Fibroblast of lung (primary cell): ENCODE results near the gene SYTL5. TPM values are rescaled to one million over a fixed set of nuclear protein-coding genes. Genes with fewer than 3 reads are reported as not detected.

Experiments
- DNase-seq, 2 donors: peaks; one replicate each; pipeline versions ENCODE4 v3.0.0 to v3.0.0-alpha.2; 2010; ENCODE audit warnings: low read depth in 2 of 2
- H2AFZ ChIP-seq: 2 replicates; pipeline ENCODE4 v1.5.1; 2012; ENCODE audit warnings: low read length, control low read depth, inconsistent platforms
- H3K27ac ChIP-seq: 2 replicates; pipeline ENCODE4 v1.5.1; 2011; ENCODE audit warnings: low read length, control low read depth; ENCODE audit not compliant: insufficient read depth
- H3K27me3 ChIP-seq: 2 replicates; pipeline ENCODE4 v1.5.1; 2011; ENCODE audit warnings: mild to moderate bottlenecking, low read length; ENCODE audit not compliant: control insufficient read depth, insufficient read depth
- H3K36me3 ChIP-seq: 2 replicates; pipeline ENCODE4 v1.5.1; 2011; ENCODE audit warnings: low read length; ENCODE audit not compliant: control insufficient read depth, insufficient read depth
- H3K4me1 ChIP-seq: 2 replicates; pipeline ENCODE4 v1.5.1; 2011; ENCODE audit warnings: low read length; ENCODE audit not compliant: control insufficient read depth, insufficient read depth; ENCODE audit errors: extremely low read depth
- H3K4me2 ChIP-seq: 2 replicates; pipeline ENCODE4 v1.5.1; 2011; ENCODE audit warnings: low read length, control low read depth; ENCODE audit not compliant: insufficient read depth; ENCODE audit errors: extremely low read depth
- H3K4me3 ChIP-seq, 4 experiments: fragments of 200-600 bp in 1 of 4; sonication (generic) in 1 of 4; replicated peaks in 1 of 4; 2 replicates each; pipeline ENCODE4 v1.5.1; 2011 to 2016; ENCODE audit warnings: low read length in 4 of 4, low read depth in 3 of 4, mild to moderate bottlenecking in 3 of 4, control low read depth in 2 of 4, inconsistent platforms in 1 of 4, mixed read lengths in 1 of 4; ENCODE audit not compliant: insufficient read depth in 1 of 4; ENCODE audit errors: control extremely low read depth in 1 of 4
- H3K79me2 ChIP-seq: 2 replicates; pipeline ENCODE4 v1.5.1; 2012; ENCODE audit warnings: mild to moderate bottlenecking, low read length, inconsistent platforms; ENCODE audit not compliant: control insufficient read depth, insufficient read depth
- H3K9ac ChIP-seq: 2 replicates; pipeline ENCODE4 v1.5.1; 2011; ENCODE audit warnings: mild to moderate bottlenecking, low read length, control low read depth; ENCODE audit not compliant: insufficient read depth
- H3K9me3 ChIP-seq: 2 replicates; pipeline ENCODE4 v1.5.1; 2012; ENCODE audit warnings: low read depth, low read length; ENCODE audit not compliant: control insufficient read depth, insufficient read depth
- H4K20me1 ChIP-seq: 2 replicates; pipeline ENCODE4 v1.5.1; 2011; ENCODE audit warnings: low read length; ENCODE audit not compliant: control insufficient read depth, insufficient read depth; ENCODE audit errors: extremely low read depth
- CTCF ChIP-seq, 2 donors: IDR thresholded peaks in 1 of 2; conservative IDR thresholded peaks in 1 of 2; 1 replicate in 1 of 2; 2 replicates in 1 of 2; pipeline ENCODE4 v1.5.1; 2011 to 2012; ENCODE audit warnings: low read length in 2 of 2, control low read depth in 1 of 2, inconsistent platforms in 1 of 2, low read depth in 1 of 2, mild to moderate bottlenecking in 1 of 2
- EZH2 ChIP-seq: IDR thresholded peaks from 2 replicates; pipeline ENCODE4 v1.5.1; 2012; ENCODE audit warnings: low read length, control low read depth, mild to moderate bottlenecking; ENCODE audit errors: missing control alignments
- polyA plus RNA-seq, 2 donors: library from polyadenylated mRNA; depleted of rRNA in 1 of 2; stranded (reverse) in 1 of 2; unstranded in 1 of 2; fragments of >200 nt; gene quantifications; 2 replicates each; pipeline ENCODE4 v1.2.1, GENCODE V29; 2011 to 2012; ENCODE audit warnings: missing spikeins in 1 of 2
- total RNA-seq: library from RNA; depleted of rRNA; stranded (reverse); fragments of >200 nt; gene quantifications from 2 replicates; pipeline ENCODE4 v1.2.1, GENCODE V29; 2014

The SYTL5 gene
- total and polyA plus RNA-seq, 2 donors (not counting 1 experiment from before 2014, with no cell fraction given) = 0.27 to 1.5 TPM

- H3K4me1 ChIP-seq = no peaks in the 10 kb centered on the region
- H3K4me2 ChIP-seq = no peak overlapping the region
- H3K79me2 ChIP-seq = no peaks in the 10 kb centered on the region
- H3K9ac ChIP-seq = no peak overlapping the region
- H4K20me1 ChIP-seq = no peaks in the 10 kb centered on the region
- H3K9me3 ChIP-seq = no peaks in the 10 kb centered on the region
- H3K4me3 ChIP-seq = no peak overlapping the region
- H3K27ac ChIP-seq = no peak overlapping the region
- no peaks in the 10 kb centered on the region for H3K36me3 ChIP-seq
- TF ChIP-seq CTCF (conservative IDR thresholded peaks at IDR 0.05 in 1 of 2, IDR thresholded peaks at IDR 0.05 in 1 of 2; ENCODE audit: low read depth in 1 of 2, low read length in 2 of 2) = no peak
- TF ChIP-seq EZH2 = no peak
- H2AFZ ChIP-seq = no peak overlapping the region
- no peak for DNase-seq
- H3K27me3 ChIP-seq = no peaks in the 10 kb centered on the region
These were observed 110.4 kb downstream of the SYTL5 start for GRCh38 chrX:38116706-38117105.

- no peak overlapping the region for H3K27ac ChIP-seq
- no peaks in the 10 kb centered on the region for H4K20me1 ChIP-seq
- H3K36me3 ChIP-seq = no peaks in the 10 kb centered on the region
- H3K9me3 ChIP-seq = no peaks in the 10 kb centered on the region
- no peaks in the 10 kb centered on the region for H3K79me2 ChIP-seq
- no peak overlapping the region for H3K9ac ChIP-seq
- no peak overlapping the region for H2AFZ ChIP-seq
- no peaks in the 10 kb centered on the region for H3K4me1 ChIP-seq
- H3K4me3 ChIP-seq = no peak overlapping the region
- H3K4me2 ChIP-seq = no peak overlapping the region
- DNase-seq = peak; percentile 17 to 80
- H3K27me3 ChIP-seq = no peaks in the 10 kb centered on the region
- TF ChIP-seq CTCF (conservative IDR thresholded peaks at IDR 0.05 in 1 of 2, IDR thresholded peaks at IDR 0.05 in 1 of 2; ENCODE audit: low read depth in 1 of 2, low read length in 2 of 2) (no peak), EZH2 (no peak)
These were observed 111.1 kb downstream of the SYTL5 start for GRCh38 chrX:38117485-38117884.

DNA sequence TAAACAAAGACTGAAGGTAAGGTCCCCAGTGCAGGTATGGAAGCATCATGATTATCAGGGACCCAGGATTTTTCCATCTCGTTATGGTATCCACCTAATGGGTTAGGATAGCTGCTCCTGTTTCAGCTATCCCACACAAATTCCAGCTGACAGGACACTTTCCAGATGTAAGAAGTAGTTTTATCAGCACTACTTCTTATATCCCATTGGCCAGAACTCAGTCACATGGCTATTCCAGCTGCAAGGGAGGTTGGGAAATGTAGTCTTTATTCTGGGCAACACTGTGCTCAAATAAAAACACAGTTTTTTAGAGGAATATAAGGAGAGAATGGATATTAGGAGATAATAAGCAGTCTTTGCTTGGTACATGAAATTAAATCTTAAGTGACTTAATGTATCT is 117.6 kb downstream of the SYTL5 start:
- H3K79me2 ChIP-seq = no peaks in the 10 kb centered on the region
- no peaks in the 10 kb centered on the region for H3K4me1 ChIP-seq
- no peaks in the 10 kb centered on the region for H3K27me3 ChIP-seq
- no peak overlapping the region for H2AFZ ChIP-seq
- DNase-seq = no peak
- no peaks in the 10 kb centered on the region for H4K20me1 ChIP-seq
- no peak overlapping the region for H3K27ac ChIP-seq
- no peak overlapping the region for H3K9ac ChIP-seq
- H3K9me3 ChIP-seq = no peaks in the 10 kb centered on the region
- H3K4me2 ChIP-seq = no peak overlapping the region
- no peak for TF ChIP-seq EZH2
- TF ChIP-seq CTCF (conservative IDR thresholded peaks at IDR 0.05 in 1 of 2, IDR thresholded peaks at IDR 0.05 in 1 of 2; ENCODE audit: low read depth in 1 of 2, low read length in 2 of 2) = no peak
- H3K36me3 ChIP-seq = no peaks in the 10 kb centered on the region
- H3K4me3 ChIP-seq = no peak overlapping the region
